Immature natural killer cell (primary cell): Measurements from ENCODE around the gene CCDC85C. TPM values are rescaled to one million over a fixed set of nuclear protein-coding genes. Genes with fewer than 3 reads are reported as not detected.
A peak's percentile ranks its signal among the peaks of the same experiment; 100 is the strongest.

Experiments used
- DNase-seq, 3 donors: peaks; one replicate each; pipeline ENCODE4 v3.0.0; 2022; ENCODE audit warnings: mixed read lengths in 1 of 3
- H3K27ac Mint-ChIP-seq, 6 donors: one replicate each; pipeline ENCODE4 v1.8.0; 2020; ENCODE audit warnings: mixed read lengths in 6 of 6, mild to moderate bottlenecking in 5 of 6, inconsistent platforms in 4 of 6, moderate library complexity in 3 of 6
- H3K27me3 Mint-ChIP-seq, 3 donors: one replicate each; pipeline ENCODE4 v1.8.0; 2020 to 2021; ENCODE audit warnings: low read depth in 3 of 3, mild to moderate bottlenecking in 3 of 3, mixed read lengths in 3 of 3, moderate library complexity in 3 of 3, inconsistent platforms in 1 of 3
- H3K36me3 Mint-ChIP-seq, 3 donors: one replicate each; pipeline ENCODE4 v1.8.0; 2020; ENCODE audit warnings: mixed read lengths in 3 of 3, inconsistent platforms in 2 of 3, mild to moderate bottlenecking in 2 of 3
- H3K4me1 Mint-ChIP-seq, 2 donors: one replicate each; pipeline ENCODE4 v1.8.0; 2020; ENCODE audit warnings: inconsistent platforms in 2 of 2, mild to moderate bottlenecking in 2 of 2, mixed read lengths in 2 of 2, moderate library complexity in 1 of 2
- H3K4me3 Mint-ChIP-seq, 5 donors: one replicate each; pipeline ENCODE4 v1.8.0; 2020; ENCODE audit warnings: mild to moderate bottlenecking in 5 of 5, mixed read lengths in 5 of 5, inconsistent platforms in 3 of 5, moderate library complexity in 3 of 5
- H3K9me3 Mint-ChIP-seq, 6 donors: one replicate each; pipeline ENCODE4 v1.8.0; 2020; ENCODE audit warnings: mild to moderate bottlenecking in 6 of 6, mixed read lengths in 6 of 6, inconsistent platforms in 4 of 6, moderate library complexity in 3 of 6
- polyA plus RNA-seq, 3 donors: library from polyadenylated mRNA; unstranded; fragments of 300-500 nt; fragmentation: Illumina TruSeq; gene quantifications; one replicate each; pipeline ENCODE4 v1.2.3, GENCODE V29; 2021

Gene CCDC85C
- polyA plus RNA-seq, 3 donors from 2014 or later = 0.27 to 0.83 (median 0.35) TPM

DNA sequence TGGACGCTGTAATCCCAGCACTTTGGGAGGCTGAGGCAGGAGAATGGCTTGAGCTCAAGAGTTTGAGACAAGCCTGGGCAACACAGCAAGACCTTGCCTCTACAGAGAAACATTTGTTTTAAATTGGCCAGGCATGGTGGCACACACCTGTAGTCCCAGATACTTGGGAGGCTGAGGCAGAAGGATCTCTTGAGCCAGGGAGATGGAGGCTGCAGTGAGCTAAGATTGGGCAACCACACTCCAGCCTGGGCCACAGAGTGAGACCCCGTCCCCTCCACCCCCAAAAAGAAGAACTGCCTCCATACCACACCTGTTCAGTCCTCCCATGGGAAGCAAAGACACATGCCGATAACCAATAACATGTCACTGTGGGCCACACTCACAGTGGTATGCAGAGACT is 19.2 kb downstream of the CCDC85C start:
- H3K4me1 Mint-ChIP-seq = no peaks in the 10 kb centered on the region
- no peak overlapping the region for H3K27ac Mint-ChIP-seq

DNA sequence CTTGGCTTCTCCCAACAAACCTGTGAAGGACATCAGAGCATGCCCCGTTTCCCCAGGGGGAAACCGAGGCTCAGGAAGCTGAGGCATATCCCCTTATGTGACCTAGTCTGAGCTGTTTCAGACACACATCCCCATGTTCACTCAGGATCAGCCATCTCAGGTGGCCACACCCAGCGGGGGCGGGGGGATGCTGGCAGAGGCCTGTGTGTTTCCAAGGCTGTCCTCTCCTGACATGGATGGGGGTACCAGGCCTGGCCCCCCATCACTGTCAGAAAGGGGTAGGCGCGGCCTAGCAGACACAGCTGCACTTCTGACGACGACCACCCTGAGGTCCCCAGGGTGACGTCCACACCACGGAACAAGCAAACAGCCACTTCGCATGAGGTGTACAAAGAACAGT is 22.1 kb downstream of the CCDC85C start:
- Mint-ChIP-seq H3K9me3 (no peaks in the 10 kb centered on the region), H3K36me3 (no peaks in the 10 kb centered on the region), H3K4me3 (no peak overlapping the region), H3K4me1 (no peaks in the 10 kb centered on the region), H3K27ac (no peak overlapping the region), H3K27me3 (peaks cover 0 to 4% (median 2%) of the 10 kb centered on the region in 3 donors)
- no peak for DNase-seq

More for the DNA sequence above, 19.2 kb downstream of the CCDC85C start:
- no peaks in the 10 kb centered on the region for H3K9me3 Mint-ChIP-seq
- H3K27me3 Mint-ChIP-seq = peaks cover under 1 to 4% (median 2%) of the 10 kb centered on the region in 3 donors
- H3K4me3 Mint-ChIP-seq = no peak overlapping the region
- no peak for DNase-seq
- no peaks in the 10 kb centered on the region for H3K36me3 Mint-ChIP-seq

DNA sequence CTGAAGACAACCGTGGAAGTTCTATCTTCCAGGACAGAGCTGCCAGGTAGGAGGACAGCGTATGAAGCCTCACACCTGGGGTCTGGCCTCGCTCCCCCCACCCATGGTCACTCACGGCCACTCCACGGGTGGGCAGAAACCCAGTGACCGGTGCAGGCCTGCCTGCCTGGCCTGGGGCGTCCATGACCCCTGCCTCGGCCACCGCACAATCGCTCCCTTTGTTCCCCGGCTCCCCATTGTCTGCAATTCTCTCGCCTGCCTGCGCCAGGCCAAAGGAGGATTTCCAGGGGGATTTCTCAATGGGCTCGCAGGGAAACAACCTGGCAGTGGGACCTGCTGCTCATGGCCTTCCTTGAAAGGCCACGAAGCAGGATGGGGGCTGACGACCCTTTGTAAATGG is 22.6 kb downstream of the CCDC85C start:
- H3K4me3 Mint-ChIP-seq = no peak overlapping the region
- H3K27me3 Mint-ChIP-seq = peaks cover 0 to 2% (median 2%) of the 10 kb centered on the region in 3 donors
- DNase-seq = no peak

DNA sequence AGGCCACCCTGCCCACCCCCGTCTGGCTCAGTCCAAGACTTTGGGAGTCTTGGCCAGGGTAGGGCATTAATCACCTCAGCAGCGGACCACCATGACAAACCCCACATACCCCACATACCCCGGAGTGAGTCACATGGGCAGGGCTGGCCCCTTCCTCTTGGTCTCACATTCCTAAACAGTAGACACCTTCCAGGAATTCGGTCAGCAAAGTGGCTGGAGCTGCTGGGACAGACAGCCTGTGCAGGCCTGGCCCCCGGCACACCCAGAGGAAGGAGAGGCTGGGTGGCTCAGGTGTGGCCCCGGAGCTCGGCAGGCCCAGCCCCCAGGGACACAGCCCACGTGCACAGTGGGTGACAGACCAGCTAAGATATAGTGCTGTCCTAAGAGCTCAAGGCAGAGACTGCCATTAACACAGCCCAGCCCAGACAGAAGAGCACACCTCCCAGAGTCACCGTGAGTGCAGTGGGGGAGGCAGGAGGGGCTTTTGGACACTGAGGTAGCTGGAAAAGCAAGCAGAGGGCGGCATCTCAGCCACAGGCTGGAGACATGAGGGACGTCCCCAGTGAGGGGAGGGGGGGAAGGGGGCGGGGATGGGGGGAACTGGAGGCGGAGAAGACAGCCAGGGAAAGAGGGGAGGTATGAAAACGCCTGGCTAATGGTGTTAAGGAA is 24.0 kb downstream of the CCDC85C start:
- H3K4me3 Mint-ChIP-seq = no peak overlapping the region
- no peaks in the 10 kb centered on the region for H3K9me3 Mint-ChIP-seq
- no peak for DNase-seq
- H3K27me3 Mint-ChIP-seq = peaks cover 0 to 2% (median 2%) of the 10 kb centered on the region in 3 donors
- H3K36me3 Mint-ChIP-seq = no peaks in the 10 kb centered on the region
- no peak overlapping the region for H3K27ac Mint-ChIP-seq
- H3K4me1 Mint-ChIP-seq = no peaks in the 10 kb centered on the region

More for the DNA sequence above, 22.6 kb downstream of the CCDC85C start:
- Mint-ChIP-seq H3K27ac (no peak overlapping the region), H3K9me3 (no peaks in the 10 kb centered on the region), H3K4me1 (no peaks in the 10 kb centered on the region), H3K36me3 (no peaks in the 10 kb centered on the region)

DNA sequence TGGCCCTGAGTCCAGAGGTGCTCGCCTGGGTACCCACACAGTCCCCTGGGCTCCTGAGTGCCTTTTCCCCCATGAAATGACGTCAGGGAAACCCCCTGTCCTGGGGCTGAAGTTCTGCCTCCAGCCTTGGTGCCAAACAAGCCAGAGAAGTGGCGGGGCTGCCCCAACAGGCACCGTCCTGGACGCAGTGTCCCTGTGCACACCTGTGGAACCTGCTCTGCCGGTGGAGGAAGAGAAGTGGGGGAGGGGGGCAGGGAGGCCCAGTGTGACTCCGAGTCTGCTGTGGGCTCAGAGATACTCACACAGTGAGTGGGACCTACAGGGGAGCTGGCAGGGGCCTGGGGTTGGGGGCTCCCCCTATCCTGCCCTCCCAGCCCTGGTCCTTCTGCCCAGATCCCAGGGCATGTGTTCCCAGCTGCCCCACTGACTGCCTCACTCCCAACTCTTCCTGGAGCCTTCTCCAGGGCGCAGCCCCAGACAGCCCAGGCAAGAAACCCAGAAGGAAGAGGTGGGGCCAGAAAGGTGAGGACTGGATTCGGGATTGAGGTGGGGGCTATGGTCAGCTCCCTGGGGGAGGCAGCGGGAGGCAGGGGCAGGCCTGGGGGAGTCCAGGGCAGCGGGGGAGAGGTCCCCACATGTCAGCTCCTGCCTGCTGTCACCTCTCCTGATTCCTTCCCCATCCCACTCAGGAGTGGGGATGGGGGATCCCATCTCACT is 24.7 kb downstream of the CCDC85C start:
- no peak overlapping the region for H3K27ac Mint-ChIP-seq
- H3K4me1 Mint-ChIP-seq = no peaks in the 10 kb centered on the region
- peaks cover 0 to 2% (median 2%) of the 10 kb centered on the region in 3 donors for H3K27me3 Mint-ChIP-seq
- H3K9me3 Mint-ChIP-seq = no peaks in the 10 kb centered on the region
- no peaks in the 10 kb centered on the region for H3K36me3 Mint-ChIP-seq
- H3K4me3 Mint-ChIP-seq = no peak overlapping the region
- DNase-seq = no peak

DNA sequence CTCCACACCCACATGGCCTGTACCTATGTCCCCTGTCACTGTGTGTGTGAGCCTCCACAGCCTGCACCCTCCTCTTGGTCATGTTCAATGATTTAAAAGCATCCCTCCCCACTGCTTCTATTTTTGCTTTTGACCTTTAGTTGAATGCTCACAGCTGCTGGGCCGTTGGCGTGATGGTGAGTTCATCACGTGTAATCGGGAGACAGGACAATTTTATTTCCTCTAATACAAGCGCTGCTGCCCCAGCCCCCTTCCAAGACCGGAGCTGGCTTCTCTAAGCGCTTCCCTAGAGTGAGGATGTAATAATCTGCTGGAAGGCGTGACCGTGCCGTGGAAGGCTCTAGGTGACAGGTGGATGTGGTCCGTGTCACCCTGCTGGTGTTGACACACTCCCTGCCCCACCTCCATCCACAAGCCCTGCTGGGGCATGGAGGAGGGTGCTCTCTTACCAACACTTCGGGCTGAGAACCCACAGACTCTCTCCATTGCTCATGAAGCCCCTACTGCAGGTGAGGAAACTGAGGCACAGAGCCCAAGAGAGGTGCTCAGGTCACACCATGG is 25.4 kb downstream of the CCDC85C start:
- no peak for DNase-seq
- Mint-ChIP-seq H3K36me3 (no peaks in the 10 kb centered on the region), H3K27ac (no peak overlapping the region), H3K4me1 (no peaks in the 10 kb centered on the region), H3K9me3 (no peaks in the 10 kb centered on the region), H3K4me3 (no peak overlapping the region), H3K27me3 (peaks cover 0 to 2% (median 2%) of the 10 kb centered on the region in 3 donors)

DNA sequence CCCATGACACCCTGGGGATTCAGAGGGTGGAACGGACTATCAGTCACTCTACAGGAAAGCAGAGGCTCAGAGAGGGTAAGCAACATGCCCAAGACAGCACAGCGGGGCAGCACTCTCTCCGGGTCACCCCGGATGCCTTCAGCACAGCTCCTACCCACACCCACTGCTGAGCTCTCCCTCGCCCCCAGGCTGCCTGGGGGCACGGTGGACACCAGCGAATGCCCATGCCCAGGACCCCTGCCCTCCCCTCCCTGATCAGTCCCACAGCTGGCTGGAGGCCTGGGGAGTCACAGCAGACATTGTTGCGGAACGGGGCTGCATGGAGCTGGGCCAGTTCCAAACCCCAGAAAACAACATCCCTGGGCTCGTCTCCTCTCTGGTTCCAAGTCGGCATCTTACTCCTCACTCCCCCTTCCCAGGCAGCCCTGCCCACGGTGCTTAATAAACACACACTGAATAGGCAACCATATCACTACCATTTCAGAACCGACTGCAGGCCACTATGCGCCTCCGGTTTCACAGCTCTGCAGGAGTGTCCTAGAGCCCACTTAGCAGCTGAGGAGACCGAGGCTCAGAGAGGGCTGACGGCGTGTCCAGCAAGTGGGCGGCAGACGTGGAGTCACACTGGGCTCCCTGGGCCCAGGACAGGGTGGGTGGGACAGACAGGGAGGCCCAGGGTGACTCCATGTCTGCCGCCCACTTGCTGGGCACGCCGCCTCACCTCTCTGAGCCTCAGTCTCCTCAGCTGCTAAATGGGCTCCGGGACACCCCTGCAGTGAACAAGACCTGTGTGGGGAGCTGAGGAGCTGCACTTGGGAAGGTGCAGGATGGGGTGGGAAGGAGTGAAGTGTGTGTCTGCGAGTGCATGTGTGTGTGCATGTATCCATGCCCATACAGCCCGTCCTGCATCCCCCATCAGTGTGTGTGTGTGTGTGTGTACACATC is 27.0 kb downstream of the CCDC85C start:
- H3K4me3 Mint-ChIP-seq = no peak overlapping the region
- H3K27me3 Mint-ChIP-seq = peaks cover 0 to 4% (median 2%) of the 10 kb centered on the region in 3 donors
- no peaks in the 10 kb centered on the region for H3K36me3 Mint-ChIP-seq

DNA sequence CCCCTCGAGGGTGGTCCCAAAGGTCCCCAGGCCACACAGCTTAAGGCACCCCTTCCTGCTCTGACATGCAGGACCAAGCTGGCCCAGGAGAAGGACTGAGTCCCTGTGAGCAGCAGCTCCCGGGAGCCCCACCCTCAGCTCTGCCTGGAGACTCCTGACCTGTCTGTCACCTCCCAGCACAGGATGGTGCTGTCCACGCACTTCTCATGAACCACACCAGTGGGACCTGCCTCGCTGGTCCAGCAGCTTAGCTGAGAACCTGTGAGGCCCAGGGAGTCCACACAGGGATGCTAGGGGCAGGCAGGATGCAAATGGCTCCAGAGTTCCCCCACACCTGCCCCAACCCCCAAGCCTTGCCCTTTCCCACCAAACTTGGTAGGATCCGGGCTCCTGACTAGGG is 27.7 kb downstream of the CCDC85C start:
- Mint-ChIP-seq H3K9me3 (no peaks in the 10 kb centered on the region), H3K4me3 (no peak overlapping the region), H3K4me1 (no peaks in the 10 kb centered on the region), H3K36me3 (no peaks in the 10 kb centered on the region), H3K27ac (no peak overlapping the region), H3K27me3 (peaks cover 0 to 4% (median 2%) of the 10 kb centered on the region in 3 donors)
- DNase-seq = no peak

More for the DNA sequence above, 27.0 kb downstream of the CCDC85C start:
- no peak for DNase-seq
- Mint-ChIP-seq H3K9me3 (no peaks in the 10 kb centered on the region), H3K4me1 (no peaks in the 10 kb centered on the region), H3K27ac (peak overlapping the region in 1 of 6 donors; percentile 33)

DNA sequence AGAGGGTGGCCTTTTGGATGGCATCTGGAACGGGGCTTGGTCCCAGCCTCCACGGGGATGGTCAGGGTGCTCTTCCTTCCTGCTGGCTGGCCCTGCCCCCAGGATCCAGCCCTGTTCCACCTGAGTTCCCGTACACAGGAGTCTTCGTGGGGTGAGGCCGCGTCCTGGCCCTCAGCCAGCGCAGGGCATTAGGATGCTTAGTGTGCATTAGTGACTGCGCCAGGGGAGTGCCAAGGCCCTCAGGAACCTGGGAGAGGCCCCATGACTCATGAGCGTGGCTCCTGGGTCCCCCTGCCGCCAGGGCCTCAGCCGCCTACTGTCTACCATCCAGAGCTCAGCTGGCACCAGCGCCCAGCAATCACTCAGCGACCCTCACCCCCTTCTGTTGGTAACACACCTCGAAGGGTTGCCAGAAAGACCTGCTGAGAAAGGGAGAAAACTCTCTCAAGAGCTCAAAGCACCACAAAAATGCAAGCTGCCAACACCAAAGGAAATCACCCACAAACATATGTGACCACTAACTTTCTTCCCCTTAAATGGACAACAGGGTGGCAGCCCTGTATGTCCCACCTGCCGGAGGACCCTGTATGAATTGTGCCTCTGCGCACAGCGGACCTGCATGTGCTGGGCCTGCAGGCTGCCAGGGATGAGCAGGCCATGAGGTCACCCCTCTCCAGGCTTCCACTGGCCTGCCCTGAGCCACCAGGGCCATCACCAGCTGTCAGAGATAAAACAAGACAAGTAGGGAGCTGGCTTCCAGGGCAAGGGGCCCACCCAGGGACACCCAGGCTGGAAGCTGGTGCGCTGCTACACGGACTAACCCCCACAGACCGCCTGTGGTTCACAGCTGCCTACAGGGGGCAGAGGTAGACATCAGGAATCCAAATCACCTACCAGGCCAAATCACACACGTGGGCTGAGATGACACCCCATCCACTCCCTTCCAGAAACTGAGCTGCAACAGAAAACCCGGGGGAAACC is 28.7 kb downstream of the CCDC85C start:
- Mint-ChIP-seq H3K36me3 (no peaks in the 10 kb centered on the region), H3K4me3 (no peak overlapping the region), H3K27ac (no peak overlapping the region), H3K27me3 (peaks cover 0 to 2% (median 2%) of the 10 kb centered on the region in 3 donors), H3K9me3 (no peaks in the 10 kb centered on the region), H3K4me1 (no peaks in the 10 kb centered on the region)
- no peak for DNase-seq

DNA sequence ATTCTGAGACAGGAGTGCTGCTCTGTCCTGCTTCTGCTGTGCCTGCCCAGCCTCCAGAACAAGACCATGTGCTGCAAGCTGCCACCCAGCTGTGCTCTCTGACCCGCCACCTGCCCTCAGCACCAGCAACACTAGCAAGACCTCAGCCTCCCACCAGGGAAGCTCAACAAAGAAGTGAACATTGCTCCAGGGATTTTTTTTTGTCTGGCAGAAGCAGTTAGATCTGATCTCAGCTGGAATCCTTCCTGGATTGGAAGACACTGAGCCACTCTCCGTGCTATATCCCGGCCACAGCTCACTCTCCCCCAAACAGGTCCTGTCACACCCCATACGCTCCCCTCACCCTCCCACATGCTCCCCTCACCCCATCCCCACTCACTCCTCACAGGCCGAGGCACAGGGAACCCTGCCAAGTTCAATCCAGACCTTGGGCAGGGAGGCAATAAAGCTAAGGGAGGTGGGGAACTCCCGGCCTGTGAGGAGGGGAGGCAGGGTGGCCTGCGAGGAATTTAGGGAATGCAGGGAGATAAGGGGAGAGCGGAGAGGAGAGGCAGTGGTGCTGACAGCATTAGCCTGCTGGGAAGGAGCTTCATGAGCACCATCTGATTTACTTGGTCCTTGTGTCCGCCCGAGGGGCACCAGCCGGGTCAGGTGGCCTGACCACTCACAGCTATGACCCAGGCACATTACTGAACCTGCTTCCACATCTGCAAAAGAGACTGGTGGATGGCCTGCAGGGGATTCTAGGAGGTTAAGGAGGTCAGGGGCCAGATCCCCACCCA is 29.7 kb downstream of the CCDC85C start:
- Mint-ChIP-seq H3K4me3 (no peak overlapping the region), H3K4me1 (no peaks in the 10 kb centered on the region), H3K36me3 (no peaks in the 10 kb centered on the region), H3K9me3 (no peaks in the 10 kb centered on the region), H3K27me3 (peaks cover 0 to 2% (median 2%) of the 10 kb centered on the region in 3 donors), H3K27ac (no peak overlapping the region)
- no peak for DNase-seq

DNA sequence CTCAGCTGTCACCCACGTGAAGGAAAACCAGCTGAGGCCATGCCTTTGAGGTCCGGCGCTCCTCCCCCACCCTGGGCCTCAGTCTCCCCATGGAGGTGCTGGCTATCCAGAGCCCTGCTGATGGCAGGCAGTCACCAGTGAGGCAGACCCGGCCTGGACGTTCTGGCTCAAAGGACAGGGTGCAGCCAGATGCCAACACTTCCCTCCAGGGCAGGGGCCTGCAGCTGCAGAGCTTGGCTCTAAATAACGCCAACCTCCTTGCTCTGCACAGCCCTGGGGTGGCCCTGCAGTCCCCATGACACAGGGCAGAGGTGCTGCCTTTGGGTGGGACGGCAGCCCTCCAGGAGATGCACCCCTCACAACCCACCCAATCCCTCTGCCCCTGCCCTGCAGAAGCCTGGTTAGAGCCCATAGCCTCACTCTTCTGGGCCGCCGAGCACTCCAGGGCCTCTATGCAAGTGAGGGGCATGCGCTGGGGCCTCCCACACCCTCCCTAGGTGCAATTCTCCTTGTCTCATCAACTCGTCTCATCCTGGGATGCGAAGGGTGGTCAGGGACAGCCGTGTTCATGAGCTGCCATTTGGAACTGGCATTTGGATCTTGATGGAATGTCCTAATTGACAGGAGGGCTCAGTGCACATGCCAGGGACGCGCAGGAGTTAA is 30.4 kb downstream of the CCDC85C start:
- Mint-ChIP-seq H3K27me3 (peaks cover 0 to 2% (median 2%) of the 10 kb centered on the region in 3 donors), H3K4me1 (no peaks in the 10 kb centered on the region), H3K9me3 (no peaks in the 10 kb centered on the region), H3K4me3 (no peak overlapping the region), H3K36me3 (no peaks in the 10 kb centered on the region), H3K27ac (no peak overlapping the region)
- DNase-seq = no peak

DNA sequence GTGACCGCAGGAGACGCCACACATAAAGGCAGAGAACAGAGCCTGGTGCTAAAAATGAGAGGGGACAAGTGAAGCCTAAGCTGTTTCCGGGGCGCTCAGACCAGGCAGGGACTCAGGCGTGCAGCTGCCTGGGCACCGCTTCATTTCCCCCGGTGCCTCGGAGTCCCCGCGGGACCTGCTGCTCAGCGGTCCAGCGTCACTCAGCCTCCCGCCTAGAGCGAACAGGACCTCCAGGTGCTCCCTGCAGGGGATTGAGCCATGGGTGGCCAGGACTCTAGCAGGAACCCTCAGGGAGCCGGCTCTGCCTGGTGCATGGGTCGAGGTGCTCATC is 31.0 kb downstream of the CCDC85C start:
- Mint-ChIP-seq H3K4me1 (no peaks in the 10 kb centered on the region), H3K4me3 (no peak overlapping the region)

More for the DNA sequence above, 31.0 kb downstream of the CCDC85C start:
- Mint-ChIP-seq H3K27ac (no peak overlapping the region), H3K27me3 (peaks cover 0 to 2% (median 2%) of the 10 kb centered on the region in 3 donors), H3K9me3 (no peaks in the 10 kb centered on the region), H3K36me3 (no peaks in the 10 kb centered on the region)
- no peak for DNase-seq
